Large intestine (tissue), 3 donors: ENCODE results near the gene MAST4. TPM values are rescaled to one million over a fixed set of nuclear protein-coding genes. Genes with fewer than 3 reads are reported as not detected.

Experiments
- DNase-seq, 2 donors: peaks; one replicate each; pipeline versions ENCODE4 v3.0.0 to v3.0.0-alpha.2; 2013
- H3K27ac ChIP-seq: one replicate; pipeline ENCODE4 v1.5.1; 2013; ENCODE audit warnings: low read length
- H3K27me3 ChIP-seq: 2 replicates; pipeline ENCODE4 v1.6.1; 2013; ENCODE audit warnings: low read length; ENCODE audit not compliant: control insufficient read depth, insufficient read depth
- H3K36me3 ChIP-seq: 2 replicates; pipeline ENCODE4 v1.6.1; 2013; ENCODE audit warnings: low read length; ENCODE audit not compliant: control insufficient read depth, insufficient read depth
- H3K4me1 ChIP-seq: one replicate; pipeline ENCODE4 v1.6.1; 2013; ENCODE audit warnings: low read length; ENCODE audit not compliant: control insufficient read depth, insufficient read depth
- H3K4me3 ChIP-seq: one replicate; pipeline ENCODE4 v1.5.1; 2013; ENCODE audit warnings: low read length
- H3K9me3 ChIP-seq: one replicate; pipeline ENCODE4 v1.6.1; 2013; ENCODE audit warnings: mild to moderate bottlenecking, low read depth, low read length, moderate library complexity; ENCODE audit not compliant: control insufficient read depth
- WGBS: methylation state at CpG from one replicate; pipeline ENCODE4 v1.1.5; 2013; ENCODE audit warnings: low lambda C conversion rate; ENCODE audit not compliant: insufficient coverage; 5-methylcytosine and 5-hydroxymethylcytosine counted together
- polyA plus RNA-seq: library from polyadenylated mRNA; unstranded; fragments of 120-200 nt; gene quantifications from one replicate; pipeline ENCODE4 v1.2.1, GENCODE V29; 2013

MAST4 gene
- polyA plus RNA-seq, 1 donor = 14.8 TPM

- no peak for DNase-seq
- Histone ChIP-seq H3K9me3 (no peaks in the 10 kb centered on the region), H3K4me3 (no peak overlapping the region), H3K27ac (no peak overlapping the region), H3K27me3 (peaks cover 11% of the 10 kb centered on the region), H3K36me3 (no peaks in the 10 kb centered on the region), H3K4me1 (peaks cover 2% of the 10 kb centered on the region)
- no CpG with 5 or more reads among the region's 2 CpGs for WGBS
These were observed 233.6 kb downstream of the MAST4 start for GRCh38 chr5:66829826-66830225.

DNA sequence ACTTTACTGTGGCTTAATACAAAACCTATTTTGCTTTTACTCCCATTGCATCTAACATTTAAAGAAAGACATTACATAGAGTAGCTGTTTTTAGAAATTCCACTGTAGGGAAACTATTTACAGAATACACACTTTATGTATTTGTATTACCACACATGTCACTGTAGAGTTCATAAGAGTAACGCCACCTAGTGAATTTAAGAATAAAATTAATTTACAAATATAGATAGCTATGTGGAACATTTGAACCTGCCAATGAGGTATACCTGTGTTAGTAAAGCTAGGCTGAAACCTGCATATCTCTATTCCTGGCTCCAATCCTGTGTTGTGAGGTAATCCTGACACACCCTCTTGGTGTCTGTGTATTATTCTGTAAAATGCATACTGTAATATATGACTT is 234.4 kb downstream of the MAST4 start:
- no peaks in the 10 kb centered on the region for H3K36me3 ChIP-seq
- no peak overlapping the region for H3K4me3 ChIP-seq
- H3K9me3 ChIP-seq = no peaks in the 10 kb centered on the region
- WGBS = 80% methylated on average over 1 of the region's 1 CpG
- peaks cover 11% of the 10 kb centered on the region for H3K27me3 ChIP-seq
- no peak overlapping the region for H3K27ac ChIP-seq
- DNase-seq = no peak
- peaks cover 2% of the 10 kb centered on the region for H3K4me1 ChIP-seq

DNA sequence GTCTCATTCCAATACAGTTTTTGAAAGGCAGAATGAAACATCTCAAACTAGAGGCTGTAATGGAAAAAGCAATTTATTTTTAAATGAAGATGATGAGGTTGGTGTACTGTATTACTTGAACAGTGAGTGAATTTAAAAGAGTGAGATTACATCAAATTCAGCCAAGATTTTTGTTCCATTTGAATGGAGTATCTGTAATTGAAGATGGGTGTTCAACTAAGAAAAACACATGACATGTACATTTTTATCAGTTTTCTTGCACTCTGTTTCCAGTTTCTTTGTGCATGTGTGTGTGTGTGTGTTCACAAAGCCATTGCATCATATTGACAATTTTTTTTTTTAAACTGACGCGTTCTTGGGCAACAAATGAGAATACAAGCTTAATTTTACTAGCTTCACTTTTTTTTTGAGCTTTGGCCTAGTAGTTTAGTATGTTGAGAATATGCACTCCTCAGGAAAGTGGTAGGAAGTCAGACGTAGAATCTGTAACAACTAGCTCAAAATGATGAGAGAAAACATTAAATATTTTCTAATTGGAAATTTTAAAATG is 243.5 kb downstream of the MAST4 start:
- H3K4me1 ChIP-seq = no peaks in the 10 kb centered on the region
- H3K27ac ChIP-seq = no peak overlapping the region
- H3K4me3 ChIP-seq = no peak overlapping the region
- no peaks in the 10 kb centered on the region for H3K9me3 ChIP-seq
- no peaks in the 10 kb centered on the region for H3K36me3 ChIP-seq
- no peaks in the 10 kb centered on the region for H3K27me3 ChIP-seq
- no peak for DNase-seq
- no CpG with 5 or more reads among the region's 3 CpGs for WGBS

DNA sequence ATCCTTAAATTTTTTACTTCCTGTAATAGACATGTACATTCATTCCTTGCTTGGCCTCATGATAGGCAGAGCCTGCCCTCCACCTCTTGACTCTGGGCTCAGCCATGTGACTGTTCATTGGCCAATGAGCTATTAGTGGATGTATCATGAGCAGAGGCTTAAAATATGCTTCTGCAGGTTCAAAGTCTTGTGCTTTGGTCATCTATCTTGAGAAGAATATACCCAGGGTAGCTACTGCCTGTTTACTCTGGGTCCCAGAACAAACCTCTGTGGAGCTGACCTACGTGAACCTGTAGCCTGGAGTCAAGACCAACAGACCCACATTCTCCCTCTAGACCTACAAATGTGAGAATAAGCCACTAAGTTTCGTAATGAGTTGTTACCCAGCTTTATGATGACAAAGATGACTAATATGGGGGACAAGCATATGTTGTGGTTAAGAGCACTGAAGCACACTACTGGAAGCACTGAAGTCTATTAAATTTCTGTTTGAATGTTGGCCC is 244.4 kb downstream of the MAST4 start:
- DNase-seq = no peak
- Histone ChIP-seq H3K4me3 (no peak overlapping the region), H3K27me3 (no peaks in the 10 kb centered on the region), H3K36me3 (no peaks in the 10 kb centered on the region), H3K27ac (no peak overlapping the region), H3K4me1 (no peaks in the 10 kb centered on the region), H3K9me3 (no peaks in the 10 kb centered on the region)
- no CpG with 5 or more reads among the region's 2 CpGs for WGBS

DNA sequence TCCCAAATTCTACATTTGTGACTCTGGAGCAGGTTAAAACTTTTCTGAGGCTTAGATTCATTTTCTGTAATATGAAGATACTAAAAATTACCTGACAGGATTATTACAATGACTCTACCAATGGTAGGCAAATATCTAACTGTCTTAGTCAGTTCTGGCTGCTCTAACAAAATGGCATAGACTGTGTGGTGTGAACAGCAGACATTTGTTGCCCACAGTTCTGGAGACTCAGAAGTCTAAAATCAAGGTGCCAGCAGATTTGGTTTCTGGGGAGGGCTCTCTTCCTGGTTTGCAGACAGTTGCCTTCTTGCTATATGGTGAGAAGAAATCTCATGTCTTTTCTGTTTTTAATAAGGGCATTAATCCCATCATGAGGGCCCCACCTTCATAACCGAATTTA is 245.1 kb downstream of the MAST4 start:
- whole genome bisulfite sequencing = 100% methylated on average over 1 of the region's 1 CpG
- Histone ChIP-seq H3K4me1 (no peaks in the 10 kb centered on the region), H3K27ac (no peak overlapping the region), H3K4me3 (no peak overlapping the region), H3K36me3 (no peaks in the 10 kb centered on the region), H3K27me3 (no peaks in the 10 kb centered on the region), H3K9me3 (no peaks in the 10 kb centered on the region)
- DNase-seq = no peak

GRCh38 chr5:66842540-66842939 is 246.3 kb downstream of the MAST4 start:
- no peaks in the 10 kb centered on the region for H3K4me1 ChIP-seq
- WGBS = 89% methylated on average over 1 of the region's 2 CpGs
- H3K4me3 ChIP-seq = no peak overlapping the region
- H3K27me3 ChIP-seq = no peaks in the 10 kb centered on the region
- no peaks in the 10 kb centered on the region for H3K9me3 ChIP-seq
- no peaks in the 10 kb centered on the region for H3K36me3 ChIP-seq
- no peak for DNase-seq
- no peak overlapping the region for H3K27ac ChIP-seq

GRCh38 chr5:66843065-66843464 is 246.9 kb downstream of the MAST4 start:
- WGBS = no CpG with 5 or more reads among the region's 4 CpGs
- no peaks in the 10 kb centered on the region for H3K27me3 ChIP-seq
- DNase-seq = no peak
- no peaks in the 10 kb centered on the region for H3K36me3 ChIP-seq
- no peaks in the 10 kb centered on the region for H3K9me3 ChIP-seq
- H3K27ac ChIP-seq = no peak overlapping the region
- no peaks in the 10 kb centered on the region for H3K4me1 ChIP-seq
- no peak overlapping the region for H3K4me3 ChIP-seq

DNA sequence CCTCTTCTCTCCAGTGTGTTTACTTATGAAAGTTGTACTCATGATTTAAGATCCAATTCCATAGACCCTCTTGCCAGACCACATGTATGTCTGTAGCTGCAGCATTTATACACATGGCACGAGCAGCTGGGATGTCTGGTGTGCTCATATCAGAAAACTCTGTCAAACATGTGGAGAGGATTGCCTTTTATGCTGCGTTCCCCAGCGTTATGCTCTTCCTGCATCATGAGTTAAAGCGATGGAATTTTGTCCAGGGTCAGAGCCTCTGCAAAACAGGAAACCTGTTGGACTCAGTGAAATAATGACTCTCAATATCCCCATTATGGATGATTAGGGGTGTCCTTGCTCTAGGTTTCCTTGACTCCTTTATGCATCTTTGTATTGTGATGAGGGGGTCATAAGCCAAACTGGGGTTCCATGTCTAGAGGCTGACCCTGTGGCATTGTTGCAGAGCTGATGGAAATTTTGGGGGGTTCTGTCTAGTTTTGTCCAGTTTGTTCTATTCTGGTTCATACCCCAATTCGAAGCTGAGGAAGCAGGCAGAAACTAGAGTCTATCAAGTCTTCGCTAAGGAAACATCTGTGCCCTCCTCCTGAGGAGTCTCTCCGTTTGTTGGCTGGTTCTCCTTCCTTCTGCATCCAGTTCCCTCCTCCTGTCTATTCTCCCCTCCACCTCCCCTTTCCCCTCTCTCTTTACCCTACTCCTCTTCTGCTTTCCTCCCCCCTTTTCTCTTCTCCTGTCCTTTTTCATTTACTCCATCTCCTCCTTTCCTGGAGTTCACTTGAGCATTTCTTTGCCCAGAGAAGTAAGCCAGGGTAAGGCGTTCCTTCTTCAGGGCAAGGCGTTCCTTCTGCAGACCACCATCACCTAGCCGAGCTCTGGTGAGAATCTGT is 252.8 kb downstream of the MAST4 start:
- no peak overlapping the region for H3K27ac ChIP-seq
- H3K36me3 ChIP-seq = no peaks in the 10 kb centered on the region
- no peaks in the 10 kb centered on the region for H3K4me1 ChIP-seq
- DNase-seq = no peak
- WGBS = 85% methylated on average over 2 of the region's 10 CpGs
- no peak overlapping the region for H3K4me3 ChIP-seq
- H3K9me3 ChIP-seq = no peaks in the 10 kb centered on the region
- peaks cover 2% of the 10 kb centered on the region for H3K27me3 ChIP-seq

DNA sequence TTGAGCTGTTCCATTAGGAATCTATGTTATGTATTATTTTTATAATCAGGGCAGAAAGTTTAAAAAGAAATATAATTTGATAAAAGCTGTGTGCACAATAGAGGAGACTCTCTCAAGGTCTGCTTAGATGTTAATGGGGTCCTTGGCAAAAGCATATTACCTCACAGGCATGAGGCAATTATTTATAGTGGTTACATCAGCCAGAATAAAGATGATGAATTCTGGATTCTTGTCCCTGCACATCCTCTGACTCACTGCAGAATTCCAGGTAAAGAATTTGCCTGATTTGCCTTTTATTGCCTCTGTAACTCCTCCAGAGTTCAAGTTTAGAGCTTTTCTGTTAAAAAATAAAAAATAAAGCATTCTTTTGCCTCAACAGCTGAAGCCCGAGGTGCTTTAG is 253.6 kb downstream of the MAST4 start:
- no peak overlapping the region for H3K4me3 ChIP-seq
- H3K27ac ChIP-seq = no peak overlapping the region
- no peaks in the 10 kb centered on the region for H3K9me3 ChIP-seq
- peaks cover 2% of the 10 kb centered on the region for H3K27me3 ChIP-seq
- WGBS = 71% methylated on average over 1 of the region's 1 CpG
- H3K4me1 ChIP-seq = no peaks in the 10 kb centered on the region
- no peaks in the 10 kb centered on the region for H3K36me3 ChIP-seq
- DNase-seq = no peak

DNA sequence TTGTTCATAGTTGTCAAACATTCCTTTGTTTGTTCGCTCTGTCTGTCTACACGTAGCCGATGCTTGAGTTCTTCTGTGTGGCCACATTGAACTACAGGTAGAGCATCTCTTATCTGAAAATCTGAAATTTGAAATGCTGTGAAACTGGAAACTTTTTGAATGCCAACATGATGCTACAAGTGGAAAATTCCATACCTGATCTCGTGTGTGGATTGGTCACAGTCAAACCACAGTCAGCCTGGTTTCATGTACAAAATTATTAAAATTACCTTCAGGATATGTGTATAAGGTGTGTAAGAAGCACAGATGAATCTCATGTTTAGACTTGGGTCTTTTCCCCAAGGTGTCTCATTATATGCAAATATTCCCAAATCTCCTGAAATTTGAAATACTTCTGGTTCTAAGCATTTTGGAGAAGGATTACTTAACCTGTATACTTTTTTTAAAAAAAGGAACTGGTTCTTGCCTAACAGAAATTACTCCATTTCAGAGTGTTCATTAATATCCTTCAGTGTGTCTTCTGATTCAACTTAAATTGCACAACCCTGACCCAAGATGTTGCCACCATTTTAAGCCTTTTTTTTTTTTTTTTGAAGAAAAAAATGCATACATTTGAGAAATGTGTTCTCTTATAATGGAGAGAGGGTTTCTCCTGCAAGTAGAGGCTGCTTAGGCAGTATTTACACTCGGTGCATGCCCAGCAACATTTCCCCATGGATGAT is 254.3 kb downstream of the MAST4 start:
- H3K27ac ChIP-seq = no peak overlapping the region
- no peak overlapping the region for H3K4me3 ChIP-seq
- no peaks in the 10 kb centered on the region for H3K4me1 ChIP-seq
- peaks cover 2% of the 10 kb centered on the region for H3K27me3 ChIP-seq
- H3K36me3 ChIP-seq = no peaks in the 10 kb centered on the region
- no peak for DNase-seq
- no peaks in the 10 kb centered on the region for H3K9me3 ChIP-seq
- 90% methylated on average over 2 of the region's 5 CpGs for WGBS
